ENCODE data around the gene MTRF1.

DNA sequence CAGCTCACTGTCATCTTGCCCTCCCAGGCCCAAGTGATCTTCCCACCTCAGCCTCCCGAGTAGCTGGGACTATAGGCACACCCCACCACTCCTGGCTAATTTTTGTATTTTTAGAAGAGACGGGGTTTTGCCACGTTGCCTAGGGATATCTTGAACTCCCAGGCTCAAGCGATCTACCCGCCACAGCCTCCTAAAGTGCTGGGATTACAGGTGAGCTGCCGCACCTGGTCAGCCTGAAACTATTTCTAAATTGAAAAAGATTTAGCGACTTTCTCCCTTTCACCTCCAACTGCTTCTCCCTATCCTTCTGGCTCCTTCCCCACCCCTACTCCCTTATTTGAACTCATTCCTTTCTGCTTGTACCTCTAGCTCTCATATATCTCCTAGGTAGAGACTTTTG lies 27.9 kb upstream of the MTRF1 start:
- TF ChIP-seq CEBPB (IDR thresholded peaks at IDR 0.05; ENCODE audit: low read depth, low read length) (no peak), JUND (IDR thresholded peaks at IDR 0.05; ENCODE audit: low read length) (no peak), YY1 (IDR thresholded peaks at IDR 0.05; ENCODE audit: low read depth, low read length) (no peak), RAD21 (IDR thresholded peaks at IDR 0.05 in 1 of 2, conservative IDR thresholded peaks at IDR 0.05 in 1 of 2; ENCODE audit: low read depth in 2 of 2, low read length in 2 of 2) (no peak), RFX5 (IDR thresholded peaks at IDR 0.05; ENCODE audit: borderline replicate concordance, low read depth, low read length) (no peak), NRF1 (IDR thresholded peaks at IDR 0.05; ENCODE audit: low read depth, low read length) (no peak), ZNF274 (IDR thresholded peaks at IDR 0.05; ENCODE audit: borderline replicate concordance, extremely low read depth, low read length) (no peak), SIX5 (IDR thresholded peaks at IDR 0.05; ENCODE audit: low read depth, low read length) (no peak), SP2 (IDR thresholded peaks at IDR 0.05; ENCODE audit: low read length) (no peak), POLR2AphosphoS5 (IDR thresholded peaks at IDR 0.05; ENCODE audit: low read depth, low read length) (no peak), POLR2A (IDR thresholded peaks at IDR 0.05; ENCODE audit: control extremely low read depth in 1 of 2, low read depth in 2 of 2, low read length in 2 of 2) (no peak)
- TF ChIP-seq, protein P1, sequence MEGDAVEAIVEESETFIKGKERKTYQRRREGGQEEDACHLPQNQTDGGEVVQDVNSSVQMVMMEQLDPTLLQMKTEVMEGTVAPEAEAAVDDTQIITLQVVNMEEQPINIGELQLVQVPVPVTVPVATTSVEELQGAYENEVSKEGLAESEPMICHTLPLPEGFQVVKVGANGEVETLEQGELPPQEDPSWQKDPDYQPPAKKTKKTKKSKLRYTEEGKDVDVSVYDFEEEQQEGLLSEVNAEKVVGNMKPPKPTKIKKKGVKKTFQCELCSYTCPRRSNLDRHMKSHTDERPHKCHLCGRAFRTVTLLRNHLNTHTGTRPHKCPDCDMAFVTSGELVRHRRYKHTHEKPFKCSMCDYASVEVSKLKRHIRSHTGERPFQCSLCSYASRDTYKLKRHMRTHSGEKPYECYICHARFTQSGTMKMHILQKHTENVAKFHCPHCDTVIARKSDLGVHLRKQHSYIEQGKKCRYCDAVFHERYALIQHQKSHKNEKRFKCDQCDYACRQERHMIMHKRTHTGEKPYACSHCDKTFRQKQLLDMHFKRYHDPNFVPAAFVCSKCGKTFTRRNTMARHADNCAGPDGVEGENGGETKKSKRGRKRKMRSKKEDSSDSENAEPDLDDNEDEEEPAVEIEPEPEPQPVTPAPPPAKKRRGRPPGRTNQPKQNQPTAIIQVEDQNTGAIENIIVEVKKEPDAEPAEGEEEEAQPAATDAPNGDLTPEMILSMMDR (IDR thresholded peaks at IDR 0.05; ENCODE audit: control extremely low read depth in 1 of 3, insufficient read depth in 1 of 3, low read depth in 1 of 3, low read length in 3 of 3): no peak
- TF ChIP-seq, protein P2, sequence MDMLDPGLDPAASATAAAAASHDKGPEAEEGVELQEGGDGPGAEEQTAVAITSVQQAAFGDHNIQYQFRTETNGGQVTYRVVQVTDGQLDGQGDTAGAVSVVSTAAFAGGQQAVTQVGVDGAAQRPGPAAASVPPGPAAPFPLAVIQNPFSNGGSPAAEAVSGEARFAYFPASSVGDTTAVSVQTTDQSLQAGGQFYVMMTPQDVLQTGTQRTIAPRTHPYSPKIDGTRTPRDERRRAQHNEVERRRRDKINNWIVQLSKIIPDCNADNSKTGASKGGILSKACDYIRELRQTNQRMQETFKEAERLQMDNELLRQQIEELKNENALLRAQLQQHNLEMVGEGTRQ (IDR thresholded peaks at IDR 0.05; ENCODE audit: low read length): no peak
- TF ChIP-seq, protein P3, sequence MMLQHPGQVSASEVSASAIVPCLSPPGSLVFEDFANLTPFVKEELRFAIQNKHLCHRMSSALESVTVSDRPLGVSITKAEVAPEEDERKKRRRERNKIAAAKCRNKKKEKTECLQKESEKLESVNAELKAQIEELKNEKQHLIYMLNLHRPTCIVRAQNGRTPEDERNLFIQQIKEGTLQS (IDR thresholded peaks at IDR 0.05; ENCODE audit: insufficient read depth, low read depth, low read length): no peak

Data from H1 (cell line).